Heart right ventricle (tissue), 16 donors: ENCODE results near the gene TYK2. TPM values are rescaled to one million over a fixed set of nuclear protein-coding genes. Genes with fewer than 3 reads are reported as not detected.
"Not testable (repeated sequence)": the region's sequence is repeated elsewhere in the genome, so short reads cannot be mapped to it uniquely, and the experiment has no call there.

Experiments used
- ATAC-seq, 8 donors: fragments of 200-7000 bp; cut with Tn5 transposase; one replicate each; pipeline ENCODE4 v1.9.1; 2020; ENCODE audit warnings: mild to moderate bottlenecking in 8 of 8, moderate library complexity in 8 of 8, moderate number of reproducible peaks in 1 of 8
- DNase-seq, 2 donors: peaks; one replicate each; pipeline ENCODE4 v3.0.0-alpha.2; 2020
- H3K27ac ChIP-seq, 10 donors: fragments of 200-600 bp; sonication (generic) in 2 of 10; one replicate each; pipeline versions ENCODE4 v1.5.0 to v1.8.0; 2020 to 2022; ENCODE audit warnings: mild to moderate bottlenecking in 3 of 10
- H3K27me3 ChIP-seq, 7 donors: fragments of 200-600 bp; one replicate each; pipeline ENCODE4 v1.8.0; 2021 to 2022; ENCODE audit warnings: mild to moderate bottlenecking in 2 of 7
- H3K36me3 ChIP-seq, 9 donors: fragments of 200-600 bp; sonication (generic) in 1 of 9; one replicate each; pipeline versions ENCODE4 v1.5.0 to v1.8.0; 2020 to 2022; ENCODE audit warnings: mild to moderate bottlenecking in 2 of 9
- H3K4me1 ChIP-seq, 9 donors: fragments of 200-600 bp; sonication (generic) in 1 of 9; one replicate each; pipeline versions ENCODE4 v1.5.0 to v1.8.0; 2020 to 2022; ENCODE audit warnings: mild to moderate bottlenecking in 4 of 9
- H3K4me3 ChIP-seq, 10 donors: fragments of 200-600 bp; sonication (generic) in 2 of 10; one replicate each; pipeline versions ENCODE4 v1.5.0 to v1.8.0; 2020 to 2022; ENCODE audit warnings: mild to moderate bottlenecking in 7 of 10, moderate library complexity in 2 of 10
- H3K9me3 ChIP-seq, 11 donors: fragments of 200-600 bp in 10 of 11; sonication (generic) in 2 of 11; one replicate each; pipeline versions ENCODE4 v1.5.0 to v1.8.0; 2013 to 2022; ENCODE audit warnings: mild to moderate bottlenecking in 2 of 11, control low read depth in 1 of 11, moderate library complexity in 1 of 11
- CTCF ChIP-seq, 9 donors: fragments of 200-600 bp; sonication (generic) in 2 of 9; IDR thresholded peaks; one replicate each; pipeline versions ENCODE4 v1.5.0 to v1.8.0; 2021 to 2022; ENCODE audit warnings: antibody characterized with exemption in 9 of 9, mild to moderate bottlenecking in 5 of 9, moderate library complexity in 1 of 9
- WGBS, 2 donors: extraction: QIAGEN DNeasy Blood & Tissue Kit; methylation state at CpG; one replicate each; pipeline ENCODE4 v1.1.7; 2013; ENCODE audit warnings: inconsistent platforms in 1 of 2; 5-methylcytosine and 5-hydroxymethylcytosine counted together
- intact Hi-C, 10 donors: fragments of 100-400 bp; cut with DNase I; formaldehyde crosslinking; loops; one replicate each; pipeline versions ENCODE4 v1.11.1 to v1.14.2; 2022
- polyA plus RNA-seq, 2 donors: library from polyadenylated mRNA; stranded (reverse); fragments of 200-250 nt; gene quantifications; one replicate each; pipeline ENCODE4 v1.2.3, GENCODE V29; 2013
- total RNA-seq, 10 donors: library from RNA; stranded (reverse); fragmentation: NEBNext Ultra II Directional in 3 of 10; extraction: Animal tissue kit (Norgen Biotek cat#: 25700) in 3 of 10; gene quantifications; one replicate each; pipeline versions ENCODE4 v1.2.1 to v1.2.4, GENCODE V29; 2021 to 2023
- donor health status: Arrhythmogenic right ventricular cardiomyopathy.
- donor health status: ischemic (EF 13 %, LVEDD 7.1; RV severe dilation, severe dysfunction).
- donor health status: healthy with polysubstance abuse.
- donor health status: DM: no; HTN: yes; CAD: no.
- donor health status: DM: no; HTN: no; CAD: no.
- donor health status: ischemic (EF 25% LVEDD 6.9; RV normal size, moderate dysfunction).
- donor health status: ischemic (EF 25% LVEDD 5.7; RV mildly dilated, moderate dysfunction).
- donor health status: healthy.
- donor health status: DM: yes; HTN: yes; CAD: no.
- donor health status: Ischemic cardiomyopathy.
- donor health status: ischemic (EF 35%, LVEDD 5.7; RV mildly dilated, moderate dysfunction).
- donor health status: nonischemic (EF 11% LVEDD 7.7; RV severe dilation, severe dysfunction).
- donor health status: DM: yes; HTN: yes; CAD: no.
- donor health status: PGD.
- donor health status: ischemic (EF 29% LVEDD 5.4; RV normal size, mild dysfunction).
- donor health status: nonischemic (EF 23%, LVEDD 6.1; RV moderate dilation, normal function).

Gene TYK2
- total and polyA plus RNA-seq, 12 donors: 37.0 to 182 (median 57.8) TPM

- no peak for DNase-seq
- Histone ChIP-seq H3K9me3 (no peaks in the 10 kb centered on the region), H3K27ac (peak overlapping the region in 7 of 10 donors; percentile 13 to 73 (median 32)), H3K27me3 (peaks cover 23 to 48% (median 45%) of the 10 kb centered on the region in 7 donors), H3K4me3 (peak overlapping the region; percentile 4 to 67 (median 52)), H3K4me1 (peaks cover 9 to 62% (median 43%) of the 10 kb centered on the region in 9 donors), H3K36me3 (no peaks in the 10 kb centered on the region)
- WGBS, 2 donors: 1 to 5% methylated on average over 9 of the region's 9 CpGs
- no peak for ATAC-seq
- intact Hi-C loops: no loop called here
- no peak for TF ChIP-seq CTCF (IDR thresholded peaks at IDR 0.05)
These were observed 35.7 kb upstream of the TYK2 start for GRCh38 chr19:10416083-10416379.

- peak overlapping the region in 3 of 10 donors; percentile 26 to 56 (median 39) for H3K27ac ChIP-seq
- intact Hi-C loops: no loop called here
- 74 to 77% methylated on average over 13 of the region's 13 CpGs for WGBS, 2 donors
These were observed 32.0 kb upstream of the TYK2 start for GRCh38 chr19:10412257-10412977.

GRCh38 chr19:10411224-10411623 is 30.9 kb upstream of the TYK2 start:
- ATAC-seq, H3K9me3 ChIP-seq, H3K27ac ChIP-seq, intact Hi-C loops, H3K36me3 ChIP-seq, H3K4me3 ChIP-seq, DNase-seq: not testable (repeated sequence)
- WGBS, 2 donors: 80 to 86% methylated on average over 5 of the region's 5 CpGs
- peaks cover 0 to 62% (median 16%) of the 10 kb centered on the region in 9 donors for H3K4me1 ChIP-seq
- peaks cover 0 to 12% (median 6%) of the 10 kb centered on the region in 7 donors for H3K27me3 ChIP-seq

More at GRCh38 chr19:10412257-10412977, 32.0 kb upstream of the TYK2 start:
- DNase-seq: no peak
- TF ChIP-seq CTCF (IDR thresholded peaks at IDR 0.05): no peak
- Histone ChIP-seq H3K4me3 (no peak overlapping the region), H3K36me3 (no peaks in the 10 kb centered on the region), H3K27me3 (peaks cover 8 to 18% (median 11%) of the 10 kb centered on the region in 7 donors), H3K4me1 (peaks cover 0 to 59% (median 23%) of the 10 kb centered on the region in 9 donors), H3K9me3 (no peaks in the 10 kb centered on the region)
- no peak for ATAC-seq

- WGBS, 2 donors: 61 to 67% methylated on average over 18 of the region's 18 CpGs
- Histone ChIP-seq H3K4me3 (peak overlapping the region in 1 of 10 donors; percentile 5), H3K27me3 (peaks cover 6 to 30% (median 26%) of the 10 kb centered on the region in 7 donors), H3K9me3 (no peaks in the 10 kb centered on the region), H3K36me3 (no peaks in the 10 kb centered on the region), H3K27ac (peak overlapping the region in 2 of 10 donors; percentile 9 to 86), H3K4me1 (peaks cover 6 to 74% (median 25%) of the 10 kb centered on the region in 9 donors)
- ATAC-seq (peak in 6 of 8 donors; percentile 1 to 40 (median 28)), DNase-seq (no peak)
- intact Hi-C loops: loop anchor here in 4 of 10 donors (10.0 kb wide), 3 partner anchors 66 to 166 kb away; partner anchors contain the start of genes CDKN2D (in 1 of the 4) and KRI1 (in 1 of the 4)
- no peak for TF ChIP-seq CTCF (IDR thresholded peaks at IDR 0.05)
These were observed 28.3 kb upstream of the TYK2 start for GRCh38 chr19:10408511-10409283.
